GM12878 (cell line): ENCODE data around the gene GBP5. TPM values are rescaled to one million over a fixed set of nuclear protein-coding genes. Genes with fewer than 3 reads are reported as not detected.

Source experiments
- CTCF ChIP-seq, 3 experiments: IDR thresholded peaks in 2 of 3; conservative IDR thresholded peaks in 1 of 3; 2 replicates each; pipeline ENCODE4 v1.5.1; 2011; ENCODE audit warnings: low read depth in 3 of 3, low read length in 3 of 3, mild to moderate bottlenecking in 3 of 3, control low read depth in 2 of 3, moderate library complexity in 2 of 3, inconsistent platforms in 1 of 3, mixed read lengths in 1 of 3; ENCODE audit not compliant: control insufficient read depth in 2 of 3, insufficient read depth in 1 of 3; ENCODE audit errors: extremely low read depth in 1 of 3
- CUX1 ChIP-seq: IDR thresholded peaks from 2 replicates; pipeline ENCODE4 v1.6.1; 2012; ENCODE audit warnings: improper control_type of control experiment, low read depth, low read length; ENCODE audit not compliant: insufficient replicate concordance
- E2F4 ChIP-seq: IDR thresholded peaks from 2 replicates; pipeline ENCODE4 v1.6.1; 2012; ENCODE audit warnings: low read depth, low read length, improper control_type of control experiment
- HCFC1 ChIP-seq: fragments of 150-350 bp; IDR thresholded peaks from 2 replicates; pipeline ENCODE4 v1.6.1; 2014; ENCODE audit warnings: low read length
- KDM1A ChIP-seq: fragments of 200-600 bp; sonication (generic); IDR thresholded peaks from 2 replicates; pipeline ENCODE4 v1.6.1; 2016; ENCODE audit warnings: borderline replicate concordance
- MTA2 ChIP-seq: fragments of 450-650 bp; IDR thresholded peaks from 2 replicates; pipeline ENCODE4 v1.6.1; 2016; ENCODE audit warnings: low read depth, mild to moderate bottlenecking, moderate library complexity
- NKRF ChIP-seq: fragments of 450-650 bp; conservative IDR thresholded peaks from 2 replicates; pipeline ENCODE4 v1.6.1; 2017; ENCODE audit warnings: mild to moderate bottlenecking, moderate library complexity
- PML ChIP-seq: IDR thresholded peaks from 2 replicates; pipeline ENCODE4 v1.6.1; 2012; ENCODE audit warnings: low read length, inconsistent platforms
- ZBTB11 ChIP-seq: fragments of 450-650 bp; formaldehyde crosslinking; IDR thresholded peaks from 2 replicates; pipeline ENCODE4 v1.5.0; 2022; ENCODE audit warnings: mild to moderate bottlenecking, missing genetic modification characterization
- polyA plus RNA-seq, 11 experiments: library from polyadenylated mRNA; depleted of rRNA in 4 of 11; unstranded in 6 of 11; stranded (reverse) in 5 of 11; fragments of >200 nt; fragmentation: Nextera tagmentation in 4 of 11; fragmentation: Illumina TruSeq in 1 of 11; extraction: Ambion mirVana in 4 of 11; extraction: Trizol in 1 of 11; gene quantifications; 1 replicate in 1 of 11; 2 replicates in 10 of 11; pipeline versions ENCODE4 v1.2.1 to v1.2.3, GENCODE V29; 2011 to 2016; ENCODE audit warnings: inconsistent platforms in 2 of 11, missing spikeins in 2 of 11, low read depth in 1 of 11
- total RNA-seq, 4 experiments: library from RNA; depleted of rRNA in 3 of 4; stranded (reverse); fragments of >200 nt in 3 of 4; fragmentation: Illumina TruSeq in 1 of 4; extraction: Trizol in 1 of 4; gene quantifications; 2 replicates each; pipeline versions ENCODE4 v1.2.1 to v1.2.3, GENCODE V29; 2013 to 2021

The GBP5 gene
- total and polyA plus RNA-seq, 10 of the 15 experiments (the other 5 are each of a cell fraction or from before 2014, with no cell fraction given), result 0.17 to 1.0 (median 0.42) TPM

GRCh38 chr1:89295187-89295586 lies 22.5 kb upstream of the GBP5 start (continued):
- TF ChIP-seq E2F4, result no peak
- TF ChIP-seq CUX1, result no peak
- no peak for TF ChIP-seq NKRF
- no peak for TF ChIP-seq MTA2
- no peak for TF ChIP-seq ZBTB11 (CRISPR knock-in tag)
- no peak for TF ChIP-seq KDM1A
- TF ChIP-seq HCFC1, result no peak
- TF ChIP-seq PML, result no peak
- TF ChIP-seq CTCF (IDR thresholded peaks at IDR 0.05 in 2 of 3, conservative IDR thresholded peaks at IDR 0.05 in 1 of 3; ENCODE audit: control insufficient read depth in 2 of 3, extremely low read depth in 1 of 3, insufficient read depth in 1 of 3, low read depth in 3 of 3, low read length in 3 of 3), result no peak
